Measurements from ENCODE around the gene HLA-DOA. TPM values are rescaled to one million over a fixed set of nuclear protein-coding genes. Genes with fewer than 3 reads are reported as not detected.
A peak's percentile ranks its signal among the peaks of the same experiment; 100 is the strongest.

Gene HLA-DOA
- total and polyA plus RNA-seq, 10 of the 15 experiments (the other 5 are each of a cell fraction or from before 2014, with no cell fraction given) = 8.8 to 108 (median 58.3) TPM

DNA sequence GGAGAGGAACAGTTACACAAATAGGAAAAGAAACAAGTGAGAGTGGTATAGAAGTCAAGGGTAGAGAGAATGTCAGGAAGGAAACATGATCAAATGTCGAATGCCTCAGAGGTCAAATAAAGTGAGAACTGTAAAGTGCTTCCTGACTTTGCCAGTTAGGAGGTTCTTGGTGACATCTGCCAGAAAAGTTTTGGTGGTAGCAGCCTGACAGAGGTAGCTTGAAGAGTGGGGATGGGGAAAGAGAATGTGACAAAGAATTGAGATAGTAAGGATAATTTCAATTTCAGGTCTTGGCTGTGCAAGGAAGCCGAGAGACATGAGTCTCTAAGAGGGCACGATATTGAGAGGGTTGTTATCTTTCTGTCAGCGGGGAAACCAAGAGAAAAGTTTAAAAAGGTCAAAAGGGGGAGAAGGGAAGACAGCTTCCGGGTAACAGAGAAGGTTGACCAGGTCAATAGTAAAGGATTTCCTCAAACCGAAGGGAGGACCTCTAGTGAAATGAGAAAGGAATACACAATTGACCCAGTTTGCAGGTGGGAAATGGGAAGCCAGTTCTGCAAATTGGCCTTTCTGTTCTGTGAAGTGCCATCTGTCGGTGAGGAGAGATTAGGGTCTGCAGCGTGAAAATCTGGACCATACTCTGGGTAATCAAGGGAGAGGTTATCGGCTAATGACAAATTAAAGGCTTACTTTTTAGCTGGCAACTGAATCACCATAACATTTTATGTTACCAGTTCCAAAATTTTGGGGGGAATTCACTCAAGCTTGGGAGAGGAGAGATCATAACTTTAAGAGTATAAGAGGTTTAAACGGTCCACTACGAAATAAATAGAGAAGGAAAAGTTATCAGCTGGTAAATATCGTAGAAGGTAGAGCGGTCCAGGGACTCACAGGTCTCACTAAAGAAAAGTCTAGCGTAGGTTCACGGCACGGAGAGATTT is 42.0 kb downstream of the HLA-DOA start (continued):
- TF ChIP-seq CHD4 (IDR thresholded peaks at IDR 0.05) = no peak
- no peak for TF ChIP-seq KAT2A (conservative IDR thresholded peaks at IDR 0.05; ENCODE audit: control insufficient read depth, low read depth, low read length)
- TF ChIP-seq NR2C1 (IDR thresholded peaks at IDR 0.05) = peak; percentile 68
- TF ChIP-seq CTCF (IDR thresholded peaks at IDR 0.05 in 2 of 3, conservative IDR thresholded peaks at IDR 0.05 in 1 of 3; ENCODE audit: control insufficient read depth in 2 of 3, extremely low read depth in 1 of 3, insufficient read depth in 1 of 3, low read depth in 3 of 3, low read length in 3 of 3) = peak; percentile 49 to 62 (median 56)
- TF ChIP-seq, protein P1, sequence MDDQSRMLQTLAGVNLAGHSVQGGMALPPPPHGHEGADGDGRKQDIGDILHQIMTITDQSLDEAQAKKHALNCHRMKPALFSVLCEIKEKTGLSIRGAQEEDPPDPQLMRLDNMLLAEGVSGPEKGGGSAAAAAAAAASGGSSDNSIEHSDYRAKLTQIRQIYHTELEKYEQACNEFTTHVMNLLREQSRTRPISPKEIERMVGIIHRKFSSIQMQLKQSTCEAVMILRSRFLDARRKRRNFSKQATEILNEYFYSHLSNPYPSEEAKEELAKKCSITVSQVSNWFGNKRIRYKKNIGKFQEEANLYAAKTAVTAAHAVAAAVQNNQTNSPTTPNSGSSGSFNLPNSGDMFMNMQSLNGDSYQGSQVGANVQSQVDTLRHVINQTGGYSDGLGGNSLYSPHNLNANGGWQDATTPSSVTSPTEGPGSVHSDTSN (IDR thresholded peaks at IDR 0.05; ENCODE audit: insufficient replicate concordance, low read depth, low read length) = no peak
- no peak for TF ChIP-seq ZNF622 (IDR thresholded peaks at IDR 0.05)
- no peak for TF ChIP-seq DPF2 (IDR thresholded peaks at IDR 0.05)
- no peak for TF ChIP-seq ZBTB11 (CRISPR knock-in tag; IDR thresholded peaks at IDR 0.05)
- TF ChIP-seq SKIL (IDR thresholded peaks at IDR 0.05; ENCODE audit: low read depth, poor library complexity, severe bottlenecking) = peak; percentile 68
- TF ChIP-seq, protein P2, sequence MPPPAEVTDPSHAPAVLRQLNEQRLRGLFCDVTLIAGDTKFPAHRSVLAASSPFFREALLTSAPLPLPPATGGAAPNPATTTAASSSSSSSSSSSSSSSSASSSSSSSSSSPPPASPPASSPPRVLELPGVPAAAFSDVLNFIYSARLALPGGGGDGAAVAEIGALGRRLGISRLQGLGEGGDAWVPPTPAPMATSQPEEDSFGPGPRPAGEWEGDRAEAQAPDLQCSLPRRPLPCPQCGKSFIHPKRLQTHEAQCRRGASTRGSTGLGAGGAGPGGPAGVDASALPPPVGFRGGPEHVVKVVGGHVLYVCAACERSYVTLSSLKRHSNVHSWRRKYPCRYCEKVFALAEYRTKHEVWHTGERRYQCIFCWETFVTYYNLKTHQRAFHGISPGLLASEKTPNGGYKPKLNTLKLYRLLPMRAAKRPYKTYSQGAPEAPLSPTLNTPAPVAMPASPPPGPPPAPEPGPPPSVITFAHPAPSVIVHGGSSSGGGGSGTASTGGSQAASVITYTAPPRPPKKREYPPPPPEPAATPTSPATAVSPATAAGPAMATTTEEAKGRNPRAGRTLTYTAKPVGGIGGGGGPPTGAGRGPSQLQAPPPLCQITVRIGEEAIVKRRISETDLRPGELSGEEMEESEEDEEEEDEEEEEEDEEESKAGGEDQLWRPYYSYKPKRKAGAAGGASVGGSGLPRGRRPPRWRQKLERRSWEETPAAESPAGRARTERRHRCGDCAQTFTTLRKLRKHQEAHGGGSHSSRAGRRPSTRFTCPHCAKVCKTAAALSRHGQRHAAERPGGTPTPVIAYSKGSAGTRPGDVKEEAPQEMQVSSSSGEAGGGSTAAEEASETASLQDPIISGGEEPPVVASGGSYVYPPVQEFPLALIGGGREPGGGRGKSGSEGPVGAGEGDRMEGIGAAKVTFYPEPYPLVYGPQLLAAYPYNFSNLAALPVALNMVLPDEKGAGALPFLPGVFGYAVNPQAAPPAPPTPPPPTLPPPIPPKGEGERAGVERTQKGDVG (CRISPR knock-in tag; IDR thresholded peaks at IDR 0.05) = no peak
- TF ChIP-seq HDAC2 (IDR thresholded peaks at IDR 0.05) = no peak
- 0 out of 2 replicates have a peak, but pooled peaks have one; percentile 19 for TF ChIP-seq RB1 (IDR thresholded peaks at IDR 0.05; ENCODE audit: borderline replicate concordance)
- peak; percentile 11 for TF ChIP-seq SMAD1 (IDR thresholded peaks at IDR 0.05; ENCODE audit: low read depth, partially characterized antibody)
- peak; percentile 45; the same call in 1 of the 2 replicates for TF ChIP-seq NR2F1 (conservative IDR thresholded peaks at IDR 0.05)
- TF ChIP-seq SMAD5 (IDR thresholded peaks at IDR 0.05; ENCODE audit: low read depth) = peak; percentile 53; the same call in 1 of the 2 replicates
- TF ChIP-seq KLF5 (IDR thresholded peaks at IDR 0.05; ENCODE audit: partially characterized antibody) = no peak
- peak; percentile 30; the same call in 1 of the 2 replicates for TF ChIP-seq CREM (IDR thresholded peaks at IDR 0.05; ENCODE audit: low read depth)
